GDM1 (cell line): ENCODE data around the gene SANBR.

Source experiments
- DNase-seq: peaks from one replicate; lab custom pipeline; 2025; lab: John Stamatoyannopoulos, UW

SANBR gene

DNA sequence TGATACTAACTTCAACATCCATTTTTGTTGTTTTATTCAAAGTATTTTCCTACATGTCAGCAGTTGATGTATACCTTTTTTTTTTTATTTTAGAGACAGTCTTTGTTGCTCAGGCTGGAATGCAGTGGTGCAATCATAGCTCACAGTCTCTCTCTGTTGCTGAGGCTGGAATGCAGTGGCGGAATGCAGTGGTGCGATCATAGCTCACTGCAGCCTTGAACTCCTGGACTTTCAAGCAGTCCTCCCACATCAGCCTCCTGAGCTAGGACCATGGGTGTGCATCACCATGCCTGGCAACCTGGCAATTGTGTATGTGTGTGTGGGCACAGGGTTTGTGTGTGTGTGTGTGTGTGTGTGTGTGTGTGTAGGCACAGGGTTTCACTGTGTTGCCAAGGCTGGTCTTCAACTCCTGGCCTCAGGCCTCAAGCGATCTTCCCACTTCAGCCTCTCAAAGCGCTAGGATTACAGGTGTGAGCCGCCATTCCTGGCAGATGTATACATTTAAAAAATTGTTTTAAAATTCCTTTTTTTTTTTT lies 24.8 kb downstream of the SANBR start:
- no peak for DNase-seq

DNA sequence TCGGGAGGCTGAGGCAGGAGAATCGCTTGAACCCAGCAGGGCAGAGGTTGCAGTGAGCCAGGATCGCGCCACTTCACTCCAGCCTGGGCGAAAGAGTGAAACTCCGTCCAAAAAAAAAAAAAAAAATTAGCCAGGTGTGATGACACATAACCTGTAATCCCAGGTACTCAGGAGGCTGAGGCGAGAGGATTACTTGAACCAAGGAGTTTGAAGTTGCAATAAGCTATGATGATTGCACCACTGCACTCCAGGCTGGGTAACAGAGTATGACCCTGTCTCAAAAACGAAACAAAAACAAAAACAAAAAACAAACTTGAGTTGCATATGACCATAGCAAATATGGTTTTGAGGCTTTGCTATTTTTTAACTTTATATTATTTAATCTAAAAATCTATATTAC lies 25.8 kb downstream of the SANBR start:
- DNase-seq: no peak

DNA sequence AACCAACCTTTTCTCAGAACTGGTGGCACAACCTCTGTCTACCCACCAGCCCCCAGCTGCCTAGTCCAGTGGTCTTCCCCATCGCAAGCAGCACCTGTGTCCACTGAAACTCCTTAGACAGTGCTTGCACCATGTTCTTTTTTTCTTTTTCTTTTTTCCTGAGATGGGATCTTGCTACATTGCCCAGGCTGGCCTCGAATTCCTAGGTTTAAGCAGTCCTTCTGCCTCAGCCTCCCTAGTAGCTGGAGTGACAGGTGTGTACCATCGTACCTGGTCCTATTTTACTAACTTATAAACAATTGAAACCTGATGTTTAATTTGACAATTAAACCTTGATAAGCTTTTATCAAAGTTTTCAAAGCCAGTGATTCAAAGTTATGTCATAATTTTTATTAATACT lies 30.8 kb downstream of the SANBR start:
- no peak for DNase-seq

DNA sequence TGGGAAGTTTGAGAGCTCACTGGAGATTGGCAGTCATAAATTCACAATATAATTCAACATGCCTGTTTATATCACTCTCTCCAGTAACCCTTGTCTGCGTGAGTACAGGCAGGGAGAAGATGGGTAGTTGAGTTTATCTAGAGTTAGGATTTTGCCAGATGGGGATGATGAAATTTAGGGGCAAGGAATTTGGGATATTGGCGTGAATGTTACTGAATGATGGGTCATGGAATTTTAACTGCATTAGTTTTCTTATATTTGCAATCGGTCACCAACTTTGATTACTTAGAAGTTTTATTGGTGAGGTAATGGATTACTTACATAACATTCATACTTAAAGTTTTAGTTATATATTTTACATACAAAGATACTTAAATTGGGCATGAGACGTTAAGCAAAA lies 35.1 kb downstream of the SANBR start:
- DNase-seq: no peak

DNA sequence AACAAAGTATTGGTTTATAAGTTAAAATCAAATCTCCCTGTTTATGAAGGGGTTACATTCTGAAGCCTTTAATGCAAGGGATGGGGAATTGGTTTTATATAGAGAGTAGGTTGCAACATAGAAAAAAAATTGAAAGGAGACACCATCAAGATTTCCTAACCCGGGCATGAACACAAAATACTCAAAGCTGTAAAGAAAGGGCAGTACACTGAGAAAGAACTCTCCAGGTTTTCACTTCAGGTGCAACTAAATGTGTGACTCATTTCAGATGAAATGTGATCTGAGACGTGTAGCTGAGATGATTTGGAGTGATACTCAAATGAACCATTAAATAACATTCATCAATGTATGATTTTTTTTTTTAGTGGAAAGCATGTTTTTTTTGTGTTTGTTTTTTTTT lies 43.6 kb downstream of the SANBR start:
- no peak for DNase-seq

DNA sequence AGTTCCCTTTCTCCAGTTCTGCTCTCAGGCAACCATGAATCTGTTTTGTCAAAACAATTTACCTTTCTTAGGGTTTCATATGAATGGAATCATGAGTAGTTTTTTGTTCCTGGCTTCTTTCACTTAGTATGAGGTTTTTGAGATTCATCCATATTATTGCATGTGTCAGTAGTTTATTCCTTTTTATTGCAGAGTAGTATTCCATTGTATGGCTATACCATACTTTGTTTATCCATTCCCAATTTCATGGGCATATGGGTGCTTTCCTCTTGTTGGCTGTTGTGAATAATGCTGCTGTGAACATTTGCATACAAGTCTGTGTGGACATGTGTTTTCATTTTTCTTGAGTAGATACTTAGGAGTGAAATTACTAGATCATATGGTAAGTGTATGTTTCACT lies 46.0 kb downstream of the SANBR start:
- no peak for DNase-seq

DNA sequence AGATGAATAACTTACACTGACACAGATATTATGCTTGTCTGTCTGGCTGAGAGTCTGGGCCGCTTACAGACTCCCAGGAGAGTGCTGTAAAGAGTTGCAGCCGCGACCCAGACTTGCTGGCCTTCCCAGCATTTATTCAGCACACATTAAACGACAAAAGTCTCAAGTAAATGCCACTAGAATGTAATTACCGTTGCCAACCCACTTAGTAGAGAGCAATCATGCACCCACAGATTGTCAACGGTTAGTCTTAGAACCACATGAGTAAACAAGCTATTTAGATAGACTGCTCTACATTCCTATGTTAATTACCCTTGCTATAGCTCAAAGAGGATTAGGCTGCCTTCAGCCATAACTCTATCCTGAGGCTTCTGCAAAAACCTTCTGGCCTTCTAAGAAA lies 48.5 kb downstream of the SANBR start:
- DNase-seq: no peak
